Kidney epithelial cell (primary cell): Measurements from ENCODE around the gene MAU2. TPM values are rescaled to one million over a fixed set of nuclear protein-coding genes. Genes with fewer than 3 reads are reported as not detected.

Source experiments
- DNase-seq: peaks from one replicate; pipeline ENCODE4 v3.0.0-alpha.2; 2010; ENCODE audit warnings: low read depth
- H3K27me3 ChIP-seq: 2 replicates; pipeline ENCODE4 v1.6.0; 2011; ENCODE audit warnings: low read length; ENCODE audit not compliant: control insufficient read depth, insufficient read depth
- H3K36me3 ChIP-seq: 2 replicates; pipeline ENCODE4 v1.5.1; 2011; ENCODE audit warnings: low read length; ENCODE audit not compliant: control insufficient read depth, insufficient read depth
- H3K4me3 ChIP-seq: 2 replicates; pipeline ENCODE4 v1.5.1; 2011; ENCODE audit warnings: low read depth, mild to moderate bottlenecking, control low read depth, low read length
- CTCF ChIP-seq: IDR thresholded peaks from 2 replicates; pipeline ENCODE4 v1.5.1; 2011; ENCODE audit warnings: mild to moderate bottlenecking, moderate library complexity, low read length, control low read depth, inconsistent platforms; ENCODE audit not compliant: insufficient read depth, poor library complexity, severe bottlenecking
- total RNA-seq: library from RNA; depleted of rRNA; stranded (reverse); fragments of >200 nt; gene quantifications from 2 replicates; pipeline ENCODE4 v1.2.3, GENCODE V29; 2015

Gene MAU2
- total RNA-seq, 1 donor from 2014 or later: 31.7 TPM

- Histone ChIP-seq H3K27me3 (no peaks in the 10 kb centered on the region), H3K36me3 (no peaks in the 10 kb centered on the region), H3K4me3 (no peak overlapping the region)
- DNase-seq: no peak
- TF ChIP-seq CTCF: no peak
Observed at GRCh38 chr19:19276851-19277250, 43.8 kb upstream of the MAU2 start.

- Histone ChIP-seq H3K27me3 (no peaks in the 10 kb centered on the region), H3K4me3 (no peak overlapping the region), H3K36me3 (no peaks in the 10 kb centered on the region)
- no peak for DNase-seq
- TF ChIP-seq CTCF: no peak
Observed at GRCh38 chr19:19278315-19278714, 42.3 kb upstream of the MAU2 start.

- TF ChIP-seq CTCF: no peak
- H3K27me3 ChIP-seq: no peaks in the 10 kb centered on the region
- no peak overlapping the region for H3K4me3 ChIP-seq
- no peak for DNase-seq
- H3K36me3 ChIP-seq: no peaks in the 10 kb centered on the region
Observed at GRCh38 chr19:19279062-19279612, 41.5 kb upstream of the MAU2 start.

GRCh38 chr19:19279853-19280252 is 40.8 kb upstream of the MAU2 start:
- DNase-seq: no peak
- H3K4me3 ChIP-seq: no peak overlapping the region
- H3K36me3 ChIP-seq: no peaks in the 10 kb centered on the region
- no peak for TF ChIP-seq CTCF
- no peaks in the 10 kb centered on the region for H3K27me3 ChIP-seq

GRCh38 chr19:19280561-19280960 is 40.1 kb upstream of the MAU2 start:
- peak; percentile 21 for DNase-seq
- TF ChIP-seq CTCF: no peak
- Histone ChIP-seq H3K36me3 (no peaks in the 10 kb centered on the region), H3K27me3 (no peaks in the 10 kb centered on the region), H3K4me3 (no peak overlapping the region)

- TF ChIP-seq CTCF: no peak
- no peak for DNase-seq
- H3K4me3 ChIP-seq: no peak overlapping the region
- H3K36me3 ChIP-seq: no peaks in the 10 kb centered on the region
- no peaks in the 10 kb centered on the region for H3K27me3 ChIP-seq
Observed at GRCh38 chr19:19285686-19286085, 34.9 kb upstream of the MAU2 start.
